Fibroblast of skin of left quadriceps (primary cell): ENCODE data around the gene TPRKB.
"Not testable (repeated sequence)": the region's sequence is repeated elsewhere in the genome, so short reads cannot be mapped to it uniquely, and the experiment has no call there.

Experiments
- DNase-seq, 2 experiments: peaks; one replicate each; pipeline ENCODE4 v3.0.0-alpha.2; 2013; ENCODE audit warnings: low read depth in 2 of 2

The TPRKB gene

DNA sequence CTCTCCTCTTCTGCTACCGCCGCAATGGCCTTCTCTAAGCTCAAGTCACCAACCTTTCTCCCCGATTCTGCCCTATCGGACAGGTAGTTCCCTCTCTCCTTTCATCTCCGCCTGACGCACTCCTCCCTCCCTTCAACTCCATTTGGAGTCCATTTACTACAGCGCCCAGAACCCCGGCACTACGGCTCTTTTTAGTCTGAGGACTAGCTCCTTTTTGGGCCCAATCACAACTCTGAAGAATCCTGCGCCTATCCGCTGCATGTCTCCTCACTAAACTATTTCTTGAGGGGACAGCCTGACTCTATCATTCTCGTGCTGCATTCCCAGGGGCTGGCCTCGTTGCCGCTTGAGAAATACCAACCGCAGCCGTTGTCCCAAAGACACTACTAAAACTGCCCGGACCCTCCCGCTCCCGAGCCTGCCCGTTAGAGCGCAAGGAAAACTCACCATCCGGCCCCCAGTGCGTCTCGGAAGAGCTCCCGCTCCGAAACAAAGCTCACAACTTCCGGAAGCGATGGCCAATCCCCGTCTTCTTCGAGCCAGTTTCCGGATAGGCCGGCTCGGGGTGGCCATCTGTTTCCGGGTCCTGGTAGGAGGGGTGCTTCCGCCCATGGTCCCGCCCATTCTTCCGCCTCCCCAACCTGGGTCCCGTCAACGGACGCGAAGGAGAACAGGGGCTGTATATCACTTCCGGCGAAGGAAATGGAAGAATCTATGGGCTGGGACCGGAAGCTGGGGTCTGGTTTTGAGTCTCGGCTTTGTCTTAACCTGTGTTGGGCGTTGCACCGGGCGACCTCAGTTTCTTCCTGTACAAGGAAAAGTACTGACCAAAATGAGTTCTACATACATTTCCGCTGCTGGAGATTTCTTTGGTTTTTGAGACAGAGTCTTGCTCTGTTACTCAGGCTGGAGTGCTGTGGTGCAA, at the start of gene TPRKB:
Gene TPRKB (minus strand): TSS at position 491 of the 925 bp plus-strand sequence. CDS start 2,776 bp downstream, outside the sequence.
- peak; percentile 95 for DNase-seq

DNA sequence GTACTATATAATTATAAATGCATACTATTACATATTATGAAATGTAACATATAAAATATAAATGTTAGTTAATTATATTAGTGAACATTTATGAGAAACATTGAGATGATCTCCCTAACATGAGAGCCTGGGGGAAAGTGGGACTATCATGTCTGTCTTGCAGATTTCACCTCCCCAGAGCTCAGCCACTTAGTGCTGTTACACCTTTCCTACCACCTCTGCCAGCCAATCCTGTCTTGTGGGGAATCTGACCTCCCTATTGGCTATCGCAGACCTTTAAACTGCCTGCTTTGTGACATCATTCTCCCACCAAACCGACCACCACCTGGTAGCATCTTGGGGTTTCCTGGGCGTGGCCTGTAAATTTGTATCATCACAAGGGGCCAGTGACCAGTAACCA, 46.7 kb upstream of the TPRKB start, which contains the start of gene C2orf78:
Gene C2orf78 (plus strand): TSS at position 301 of the 400 bp plus-strand sequence. CDS start 127 bp downstream, outside the sequence.
- not testable (repeated sequence) for DNase-seq

DNA sequence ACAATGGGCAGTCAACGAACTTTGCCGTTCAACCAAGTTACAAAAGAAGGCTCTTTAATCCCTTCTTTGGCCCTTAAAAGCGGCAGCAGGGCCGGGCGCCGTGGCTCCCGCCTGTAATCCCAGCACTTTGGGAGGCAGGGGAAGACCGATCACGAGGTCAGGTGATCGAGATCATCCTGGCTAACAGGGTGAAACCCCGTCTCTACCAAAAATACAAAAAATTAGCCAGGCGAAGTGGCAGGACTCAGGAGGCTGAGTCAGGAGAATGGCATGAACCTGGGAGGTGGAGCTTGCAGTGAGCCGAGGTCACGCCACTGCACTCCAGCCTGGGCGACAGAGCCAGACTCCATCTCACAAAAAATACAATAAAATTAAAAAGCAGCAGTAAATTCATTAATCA, 46.3 kb upstream of the TPRKB start:
- DNase-seq = not testable (repeated sequence)

DNA sequence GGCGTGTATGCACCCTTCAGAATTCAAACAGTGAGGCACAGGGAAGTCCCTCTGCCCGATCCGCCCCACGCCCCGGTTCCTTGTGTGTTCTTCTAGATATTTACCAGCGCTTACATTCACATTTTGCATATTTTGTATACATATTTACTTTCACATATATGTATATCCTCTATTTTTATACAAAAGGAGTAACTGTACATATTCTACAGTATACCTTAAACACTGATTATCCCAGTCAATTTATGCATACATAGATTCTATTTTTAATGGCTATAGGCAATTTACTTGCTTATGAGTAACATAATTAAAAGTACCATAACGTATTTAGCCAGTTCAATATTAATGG, 43.1 kb upstream of the TPRKB start:
- DNase-seq = no peak

DNA sequence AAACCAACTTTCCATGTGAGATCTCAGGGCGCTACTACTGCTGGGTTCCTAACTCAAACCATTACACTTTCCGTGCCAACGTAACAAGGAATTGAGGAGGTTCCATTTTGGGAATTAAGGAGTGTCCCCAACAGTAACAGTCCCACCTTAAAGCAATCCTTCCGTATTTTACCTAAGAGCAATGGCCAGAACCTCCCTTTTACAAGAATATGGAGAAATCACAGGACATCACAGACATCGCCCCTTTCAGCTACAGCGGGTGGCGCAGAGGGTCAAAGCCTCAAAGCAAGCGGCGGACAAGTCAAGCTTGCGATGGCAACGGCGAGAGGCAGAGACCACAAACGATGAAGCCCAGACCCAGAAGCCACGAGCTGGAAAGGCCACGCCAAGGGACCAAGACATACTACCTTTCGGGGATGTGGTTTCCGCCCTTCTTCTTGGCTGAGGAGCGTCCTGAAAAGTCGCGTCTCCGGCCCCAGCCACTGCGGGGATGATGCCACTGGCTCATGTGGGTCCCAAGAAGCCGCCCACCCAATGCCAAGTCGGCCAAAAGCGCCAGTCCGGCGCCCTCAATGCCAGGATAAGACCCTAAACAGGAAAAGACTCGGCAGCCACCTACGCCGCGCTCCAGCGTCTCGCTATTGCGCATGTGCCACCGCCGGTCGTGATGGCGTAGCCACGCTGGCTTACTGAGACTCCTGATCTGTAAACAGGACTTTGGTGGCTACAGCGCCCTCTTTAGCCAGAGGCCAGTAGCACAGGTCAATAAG, 42.5 kb upstream of the TPRKB start, which contains the start of gene DUSP11:
Gene DUSP11 (minus strand): TSS at position 637 of the 770 bp plus-strand sequence. CDS start 129 bp downstream, at position 508.
- peak; percentile 86 to 87 for DNase-seq

DNA sequence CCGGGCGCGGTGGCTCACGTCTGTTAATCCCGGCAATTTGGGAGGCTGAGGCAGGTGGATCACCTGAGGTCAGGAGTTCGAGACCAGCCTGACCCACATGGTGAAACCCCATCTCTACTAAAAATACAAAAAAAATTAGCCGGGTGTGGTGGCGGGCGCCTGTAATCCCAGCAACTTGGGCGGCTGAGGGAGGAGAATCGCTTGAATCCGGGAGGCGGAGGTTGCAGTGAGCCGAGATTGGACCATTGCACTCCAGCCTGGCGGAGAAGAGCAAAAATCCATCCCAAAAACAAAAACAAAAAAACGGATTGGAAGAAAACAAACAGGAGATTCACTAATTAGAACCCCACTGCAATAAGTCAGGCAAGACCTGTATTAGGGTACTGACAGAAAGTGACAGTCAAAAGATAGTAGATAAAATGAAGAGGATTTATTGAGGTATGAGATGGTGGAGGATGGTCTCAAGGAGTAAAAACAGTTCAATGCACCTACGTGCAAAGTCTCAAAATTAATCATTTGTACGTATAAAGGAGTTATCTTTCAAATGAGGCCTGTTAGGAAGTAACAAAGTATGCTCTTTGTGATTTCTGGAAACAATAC, 41.8 kb upstream of the TPRKB start:
- DNase-seq = not testable (repeated sequence)

DNA sequence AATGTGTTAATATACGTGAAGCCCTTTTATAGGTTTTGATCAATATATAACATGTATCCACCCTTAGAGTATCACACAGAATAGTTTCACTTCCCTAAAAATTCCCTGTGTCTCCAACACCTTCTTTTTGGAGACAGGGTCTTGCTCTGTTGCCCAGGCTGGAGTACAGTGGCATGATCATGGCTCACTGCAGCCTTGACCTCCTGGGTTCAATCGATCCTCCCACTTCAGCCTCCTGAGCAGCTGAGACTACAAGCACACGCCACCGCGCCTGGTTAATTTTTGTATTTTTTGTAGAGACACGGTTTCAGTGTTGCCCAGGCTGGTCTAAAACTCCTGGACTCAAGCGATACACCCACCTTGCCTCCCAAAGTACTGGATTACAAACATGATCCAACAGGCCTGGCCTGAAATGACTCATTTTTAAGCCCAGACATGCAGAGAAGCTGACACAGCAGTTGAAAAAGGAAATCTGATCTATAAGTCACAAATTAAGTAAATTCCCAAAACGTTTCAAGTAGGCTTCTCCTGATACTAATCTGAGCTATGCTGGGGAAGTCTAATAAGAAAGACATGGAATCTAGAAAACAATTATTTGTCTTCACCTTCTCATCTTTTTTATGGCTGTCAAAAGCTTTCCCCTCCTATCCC, 39.8 kb upstream of the TPRKB start:
- no peak for DNase-seq

DNA sequence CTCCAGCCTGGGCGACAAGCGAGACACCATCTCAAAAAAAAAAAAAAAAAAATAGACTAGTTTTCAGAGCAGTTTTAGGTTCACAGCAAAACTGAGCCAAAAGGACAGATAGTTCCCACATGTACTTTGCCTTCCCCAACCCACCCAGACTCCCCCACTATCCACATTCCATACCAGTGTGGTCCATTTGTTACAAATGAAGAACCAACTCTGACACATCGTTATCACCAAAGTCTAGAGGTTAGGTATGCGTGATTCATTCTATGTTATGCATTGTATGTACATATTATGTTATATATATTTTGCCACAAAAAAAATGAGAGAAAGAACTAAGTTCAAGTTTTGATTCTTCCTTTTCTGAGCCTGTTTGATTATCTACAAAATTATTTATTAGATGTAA, 39.2 kb upstream of the TPRKB start:
- no peak for DNase-seq

DNA sequence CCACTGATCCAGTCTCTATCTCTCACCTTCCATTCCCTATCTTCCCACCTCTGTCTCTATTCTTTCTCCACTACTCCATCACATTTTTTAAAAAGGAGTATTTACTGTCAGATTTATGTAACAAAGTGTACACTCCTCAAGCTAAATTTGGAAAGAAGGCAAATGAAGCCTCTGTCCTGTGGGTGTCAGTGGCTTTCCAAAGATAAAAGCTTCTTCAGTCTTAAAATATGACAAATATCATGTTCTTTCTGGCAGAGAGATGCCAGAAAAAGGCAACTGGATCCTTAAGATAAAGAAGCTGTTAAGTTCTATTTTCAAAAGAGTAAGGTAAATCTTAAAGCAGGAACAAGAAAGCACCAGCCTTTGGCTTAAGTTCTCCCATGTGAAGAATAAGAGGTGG, 35.7 kb upstream of the TPRKB start:
- DNase-seq = no peak

DNA sequence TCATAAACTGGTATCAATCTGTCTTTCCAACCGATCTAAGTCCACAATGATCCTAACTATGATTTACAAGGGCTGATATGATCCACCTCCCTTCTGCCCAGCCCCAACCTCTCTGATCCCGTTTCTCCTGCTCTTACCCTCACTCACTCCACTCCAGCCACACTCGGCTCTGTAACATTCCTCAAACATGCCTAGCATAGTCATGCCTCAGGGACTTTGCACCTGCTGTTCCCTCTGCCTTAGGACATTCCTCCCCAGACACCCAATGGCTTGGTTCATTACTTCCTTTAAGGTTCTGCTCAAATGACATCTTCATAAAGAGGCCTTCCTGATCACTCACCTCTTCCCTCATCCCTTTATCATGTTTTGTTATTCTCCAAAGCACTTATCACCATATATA, 33.6 kb upstream of the TPRKB start:
- DNase-seq = no peak

DNA sequence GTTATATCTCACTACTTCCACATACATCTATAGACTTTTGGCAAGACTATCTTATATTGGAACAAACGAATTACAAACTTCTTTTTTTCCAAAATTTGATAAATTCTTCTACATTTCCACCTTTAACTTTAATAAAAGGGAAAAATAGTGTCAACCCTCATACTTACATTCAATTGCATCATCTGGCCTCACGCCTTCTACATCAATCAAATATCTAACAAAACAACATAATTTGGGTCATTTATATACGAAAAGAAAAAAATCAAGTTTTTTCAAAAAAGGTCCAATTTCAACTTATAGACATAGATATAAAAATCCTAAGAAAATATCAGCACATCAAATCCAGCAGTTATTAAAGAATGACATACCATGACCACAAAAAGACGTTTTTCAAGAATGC, 29.8 kb upstream of the TPRKB start:
- DNase-seq = no peak

DNA sequence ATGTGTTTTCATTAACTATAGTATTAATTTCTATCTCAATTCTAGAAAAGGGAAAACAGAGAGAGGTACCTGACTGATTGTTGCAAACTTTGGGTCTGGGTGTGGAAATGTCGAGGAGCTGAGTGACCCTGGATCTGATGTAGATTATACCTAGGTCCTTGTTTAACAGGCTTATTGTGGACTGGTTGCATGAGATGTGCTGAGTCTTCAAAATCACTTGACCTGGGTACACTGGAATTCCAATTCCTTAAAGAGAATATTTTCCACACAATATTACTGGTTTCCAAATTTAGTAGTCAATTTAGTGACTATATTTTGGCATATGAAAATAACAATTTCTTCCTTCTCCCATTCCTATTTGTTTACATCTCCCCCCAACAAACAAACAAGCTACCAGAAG, 29.2 kb upstream of the TPRKB start:
- no peak for DNase-seq

DNA sequence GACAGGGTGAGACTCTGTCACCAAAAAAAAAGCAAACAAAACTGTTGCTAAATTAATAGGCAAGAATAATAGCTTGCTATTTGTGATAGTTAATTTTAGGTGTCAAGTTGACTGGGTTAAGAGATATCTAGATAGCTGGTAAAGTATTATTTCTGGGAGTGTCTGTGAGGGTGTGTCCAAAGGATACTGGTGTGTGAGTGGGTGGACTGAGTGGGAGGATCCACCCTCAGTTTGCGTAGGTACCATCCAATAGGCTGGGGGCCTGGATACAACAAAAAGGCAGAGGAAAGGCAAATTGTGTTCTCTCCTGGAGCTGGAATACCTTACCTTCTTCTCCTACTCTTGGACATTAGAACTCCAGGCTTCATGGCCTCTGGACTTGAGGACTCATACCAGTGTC, 27.8 kb upstream of the TPRKB start:
- DNase-seq = no peak

DNA sequence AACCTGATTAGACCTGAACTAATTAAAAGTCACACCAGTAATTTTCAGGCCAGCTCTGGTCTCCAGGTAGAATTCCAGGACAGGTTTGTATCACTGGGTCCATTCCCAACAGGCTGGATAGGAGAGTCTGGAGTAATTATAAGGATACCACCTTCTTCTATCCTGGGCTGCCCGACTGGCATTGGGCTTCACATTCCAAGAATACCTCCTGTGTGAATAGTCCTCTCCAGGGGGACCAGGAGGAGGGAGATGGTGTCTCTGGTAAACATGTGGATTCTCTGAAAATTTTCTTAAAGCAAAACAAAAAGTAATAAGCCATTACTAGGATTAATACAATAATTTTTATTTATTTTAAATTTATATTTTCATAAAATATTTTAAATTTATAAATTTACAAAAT, 25.4 kb upstream of the TPRKB start:
- no peak for DNase-seq

DNA sequence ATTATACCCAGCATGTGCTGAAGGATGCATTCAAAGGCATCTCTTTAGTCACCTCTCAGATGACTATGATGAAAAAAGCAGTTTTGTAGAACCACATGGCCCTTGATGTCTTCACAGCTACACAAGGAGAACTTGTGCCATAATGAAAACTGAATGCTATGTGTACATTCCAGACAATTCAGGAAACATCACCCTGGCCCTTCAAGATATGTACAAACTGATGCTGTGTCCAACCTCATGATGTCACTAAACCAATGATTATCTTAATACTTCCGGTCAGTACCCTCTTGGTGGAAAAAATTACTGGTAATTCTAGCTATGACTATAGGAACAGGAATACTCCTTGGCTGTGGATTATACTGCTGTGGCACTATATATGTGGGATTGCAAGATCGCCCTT, 22.8 kb upstream of the TPRKB start:
- DNase-seq = no peak

DNA sequence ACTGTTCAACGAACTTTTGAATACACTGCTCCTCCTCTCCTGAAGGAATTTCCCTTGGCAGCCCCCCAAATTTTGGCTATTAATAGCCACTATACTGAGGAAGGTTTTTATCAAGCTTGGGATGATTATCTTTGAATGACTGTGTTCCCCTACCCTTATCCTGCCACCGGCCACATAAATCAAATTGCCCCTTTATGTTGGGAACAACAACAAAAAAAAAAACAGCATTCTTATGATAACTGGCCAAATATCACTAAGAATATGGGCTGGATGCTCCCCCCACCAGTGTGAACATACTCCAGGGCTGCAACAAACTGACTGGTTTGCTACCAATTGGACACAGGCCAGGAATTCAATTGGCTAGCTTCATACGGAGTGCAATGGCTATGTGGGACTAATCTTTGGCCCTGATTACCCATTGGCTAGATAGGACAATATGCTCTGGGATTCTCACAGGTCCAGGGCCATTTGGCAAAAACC, 22.2 kb upstream of the TPRKB start:
- DNase-seq = no peak

DNA sequence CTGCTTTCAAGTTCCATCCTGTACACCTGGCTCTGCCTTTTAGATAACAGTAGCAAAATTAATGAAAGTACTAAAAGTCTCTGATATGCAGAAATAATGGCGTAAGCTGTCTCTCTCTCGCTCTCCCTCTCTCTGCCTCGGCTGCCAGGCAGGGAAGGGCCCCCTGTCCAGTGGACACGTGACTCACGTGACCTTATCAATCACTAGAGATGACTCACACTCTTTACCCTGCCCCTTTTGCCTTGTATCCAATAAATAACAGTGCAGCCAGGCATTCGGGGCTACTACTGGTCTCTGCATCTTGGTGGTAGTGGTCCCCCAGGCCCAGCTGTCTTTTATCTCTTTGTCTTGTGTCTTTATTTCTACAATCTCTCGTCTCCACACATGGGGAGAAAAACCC, 17.2 kb upstream of the TPRKB start:
- DNase-seq = not testable (repeated sequence)

DNA sequence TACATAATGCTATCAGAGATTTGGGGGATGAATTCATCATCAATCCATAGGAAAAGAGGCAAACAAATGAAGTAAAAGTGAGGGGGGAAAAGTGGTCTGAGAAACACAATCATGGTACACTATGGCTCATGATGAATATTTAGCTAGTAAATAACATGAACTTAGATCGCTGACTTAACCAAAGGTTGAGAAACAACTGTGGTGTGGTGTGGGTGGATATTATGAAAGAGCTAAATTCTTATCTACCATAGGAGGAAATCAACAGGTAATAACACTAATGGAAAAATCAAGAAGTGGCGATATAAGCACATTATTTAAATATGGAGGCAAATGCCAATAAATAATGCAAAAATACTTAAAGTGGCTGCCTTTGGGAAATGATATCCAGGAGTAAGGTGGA, 12.2 kb upstream of the TPRKB start:
- no peak for DNase-seq

DNA sequence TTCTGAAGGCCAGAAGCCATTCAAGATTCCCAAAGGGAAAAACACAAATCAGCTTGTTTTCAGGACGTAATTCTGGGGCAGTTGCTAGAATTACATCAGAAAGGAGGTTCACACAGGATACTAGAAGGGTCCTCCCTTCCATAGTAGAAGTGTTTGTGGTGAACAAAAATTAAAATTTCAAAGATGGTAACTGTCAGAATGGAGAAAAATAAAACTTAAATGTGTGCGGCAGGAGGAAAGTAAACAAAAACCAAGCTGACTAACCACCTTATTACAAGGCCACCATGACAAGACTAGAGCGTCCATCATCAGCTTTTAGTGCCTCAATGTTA, 9.7 kb upstream of the TPRKB start:
- DNase-seq = no peak

DNA sequence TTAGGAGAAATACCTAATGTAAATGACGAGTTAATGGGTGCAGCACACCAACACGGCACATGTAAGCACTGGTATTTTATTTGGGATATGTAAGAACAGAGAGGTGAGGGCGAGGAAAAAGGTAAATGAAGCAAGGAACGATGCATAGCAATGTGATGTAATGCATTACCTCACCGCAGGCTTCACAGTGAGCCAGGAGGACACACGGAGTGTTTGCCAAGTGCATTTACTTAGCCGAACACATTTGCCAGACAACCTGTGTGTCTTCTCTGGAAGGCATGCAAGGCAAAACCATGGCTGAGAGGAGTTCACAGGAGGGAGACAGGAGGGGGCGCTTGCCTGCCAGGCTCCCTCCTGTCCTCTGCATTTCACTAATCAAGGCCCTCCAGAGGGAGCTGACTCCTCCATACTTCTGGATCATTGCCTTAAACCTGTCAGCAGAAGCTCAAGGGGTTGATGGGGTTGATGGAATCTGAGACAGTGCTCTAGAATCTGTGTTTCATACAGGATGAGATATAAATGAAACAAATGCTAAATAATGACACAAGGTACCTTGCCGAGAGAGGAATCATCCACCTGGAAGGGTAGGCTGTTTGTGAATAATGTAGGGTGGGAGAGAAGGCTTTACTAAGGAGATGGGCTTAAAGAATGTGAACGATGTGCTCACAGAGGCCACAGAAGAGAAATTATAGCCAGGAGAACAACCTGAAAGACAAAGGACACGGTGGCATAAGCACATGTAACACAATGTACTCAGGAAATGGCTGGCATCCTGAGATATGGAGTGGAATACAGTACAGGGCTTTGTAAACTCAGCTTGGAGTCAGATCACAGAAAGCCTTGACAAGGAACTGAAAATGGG, 9.1 kb upstream of the TPRKB start:
- DNase-seq = no peak

DNA sequence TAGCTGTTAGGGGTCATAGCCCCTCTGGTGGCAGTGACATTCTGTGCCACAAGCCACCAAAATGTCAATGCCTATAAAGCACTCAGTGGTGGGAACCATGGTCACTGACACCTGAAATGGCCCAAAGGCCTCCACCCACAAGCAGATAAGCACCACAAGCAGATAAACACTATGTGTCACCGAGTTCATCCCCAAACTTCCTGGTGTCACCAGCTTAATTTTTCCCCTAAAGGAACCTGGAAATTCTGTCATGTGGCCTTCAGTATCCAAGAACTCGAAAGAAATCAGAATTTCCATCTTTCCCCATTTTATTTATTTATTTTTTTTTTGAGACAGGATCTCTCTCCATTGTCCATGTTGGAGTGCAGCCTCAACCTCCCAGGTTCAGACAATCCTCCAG, 3.6 kb upstream of the TPRKB start:
- DNase-seq = no peak
